SK-N-SH treated with all-trans-retinoic acid at 6 μM for 48 hours (cell line): ENCODE results near the gene TMEM190.

ENCODE experiments used
- ATAC-seq: fragments of 200-7000 bp; cut with Tn5 transposase; 3 replicates; pipeline ENCODE4 v1.9.1; 2020; ENCODE audit warnings: mild to moderate bottlenecking, moderate library complexity
- ARNTL ChIP-seq: fragments of 450-650 bp; formaldehyde crosslinking; IDR thresholded peaks from 2 replicates; pipeline ENCODE4 v1.5.0; 2020; ENCODE audit warnings: low read depth, mild to moderate bottlenecking, moderate library complexity, borderline replicate concordance
- BACH2 ChIP-seq: fragments of 250-450 bp; sonication (Bioruptor Pico); IDR thresholded peaks from 2 replicates; pipeline ENCODE4 v1.9.0; 2021; ENCODE audit warnings: mild to moderate bottlenecking, borderline replicate concordance
- CSDC2 ChIP-seq: fragments of 250-450 bp; sonication (Bioruptor Pico); IDR thresholded peaks from 2 replicates; pipeline ENCODE4 v1.5.0; 2020; ENCODE audit warnings: mild to moderate bottlenecking, moderate library complexity
- ESRRG ChIP-seq: fragments of 250-450 bp; sonication (Bioruptor Pico); IDR thresholded peaks from 2 replicates; pipeline ENCODE4 v1.6.1; 2021; ENCODE audit warnings: mild to moderate bottlenecking
- GLIS3 ChIP-seq: fragments of 250-450 bp; sonication (Bioruptor Pico); IDR thresholded peaks from 2 replicates; pipeline ENCODE4 v1.5.0; 2020; ENCODE audit warnings: mild to moderate bottlenecking, moderate library complexity
- OSR1 ChIP-seq: fragments of 250-450 bp; sonication (Bioruptor Pico); IDR thresholded peaks from 2 replicates; pipeline ENCODE4 v1.8.0; 2022; ENCODE audit warnings: moderate library complexity, mild to moderate bottlenecking, inconsistent platforms
- PPARA ChIP-seq: fragments of 250-450 bp; sonication (Bioruptor Pico); IDR thresholded peaks from 2 replicates; pipeline ENCODE4 v1.5.0; 2020; ENCODE audit warnings: mild to moderate bottlenecking, borderline replicate concordance
- RARB ChIP-seq: fragments of 250-450 bp; sonication (Bioruptor Pico); IDR thresholded peaks from 2 replicates; pipeline ENCODE4 v1.8.0; 2021; ENCODE audit warnings: mild to moderate bottlenecking, moderate library complexity
- SNAI2 ChIP-seq: fragments of 250-450 bp; sonication (Bioruptor Pico); IDR thresholded peaks from 2 replicates; pipeline ENCODE4 v1.5.0; 2020; ENCODE audit warnings: mild to moderate bottlenecking, moderate library complexity
- TOX ChIP-seq: fragments of 250-450 bp; sonication (Bioruptor Pico); IDR thresholded peaks from 2 replicates; pipeline ENCODE4 v1.8.0; 2021; ENCODE audit warnings: mild to moderate bottlenecking, moderate library complexity, borderline replicate concordance
- ZC3H10 ChIP-seq: fragments of 250-450 bp; sonication (Bioruptor Pico); IDR thresholded peaks from 2 replicates; pipeline ENCODE4 v1.5.1; 2021; ENCODE audit warnings: mild to moderate bottlenecking, moderate library complexity
- ZFP3 ChIP-seq: fragments of 250-450 bp; sonication (Bioruptor Pico); IDR thresholded peaks from 2 replicates; pipeline ENCODE4 v1.5.0; 2020; ENCODE audit warnings: mild to moderate bottlenecking, moderate library complexity
- ZFP30 ChIP-seq: fragments of 450-650 bp; formaldehyde crosslinking; IDR thresholded peaks from 2 replicates; pipeline ENCODE4 v1.5.0; 2022; ENCODE audit warnings: mild to moderate bottlenecking, moderate library complexity
- ZNF565 ChIP-seq: fragments of 450-650 bp; formaldehyde crosslinking; conservative IDR thresholded peaks from 2 replicates; pipeline ENCODE4 v1.5.0; 2020; ENCODE audit warnings: low read depth, mild to moderate bottlenecking, moderate library complexity
- ZNF70 ChIP-seq: fragments of 450-650 bp; formaldehyde crosslinking; IDR thresholded peaks from 2 replicates; pipeline ENCODE4 v1.5.0; 2020; ENCODE audit warnings: mild to moderate bottlenecking, moderate library complexity
- ZNF8 ChIP-seq: fragments of 450-650 bp; formaldehyde crosslinking; IDR thresholded peaks from 2 replicates; pipeline ENCODE4 v1.5.0; 2020; ENCODE audit warnings: mild to moderate bottlenecking, moderate library complexity
- TF ChIP-seq, protein P1 (sequence below): fragments of 250-450 bp; sonication (Bioruptor Pico); IDR thresholded peaks from 2 replicates; pipeline ENCODE4 v1.5.1; 2020; ENCODE audit warnings: low read depth, mild to moderate bottlenecking, moderate library complexity
- TF ChIP-seq, protein P2 (sequence below): fragments of 250-450 bp; sonication (Bioruptor Pico); IDR thresholded peaks from 2 replicates; pipeline ENCODE4 v1.8.0; 2020; ENCODE audit warnings: mild to moderate bottlenecking, moderate library complexity, borderline replicate concordance
- TF ChIP-seq, protein P3 (sequence below): fragments of 250-450 bp; sonication (Bioruptor Pico); IDR thresholded peaks from 2 replicates; pipeline ENCODE4 v1.5.1; 2021; ENCODE audit warnings: mild to moderate bottlenecking, moderate library complexity
- TF ChIP-seq, protein P4 (sequence below): fragments of 250-450 bp; sonication (Bioruptor Pico); IDR thresholded peaks from 2 replicates; pipeline ENCODE4 v1.5.0; 2020; ENCODE audit warnings: mild to moderate bottlenecking, moderate library complexity
- TF ChIP-seq, protein P5 (sequence below): fragments of 250-450 bp; sonication (Bioruptor Pico); IDR thresholded peaks from 2 replicates; pipeline ENCODE4 v1.8.0; 2021; ENCODE audit warnings: low read depth, mild to moderate bottlenecking, moderate library complexity, borderline replicate concordance

The TMEM190 gene

DNA sequence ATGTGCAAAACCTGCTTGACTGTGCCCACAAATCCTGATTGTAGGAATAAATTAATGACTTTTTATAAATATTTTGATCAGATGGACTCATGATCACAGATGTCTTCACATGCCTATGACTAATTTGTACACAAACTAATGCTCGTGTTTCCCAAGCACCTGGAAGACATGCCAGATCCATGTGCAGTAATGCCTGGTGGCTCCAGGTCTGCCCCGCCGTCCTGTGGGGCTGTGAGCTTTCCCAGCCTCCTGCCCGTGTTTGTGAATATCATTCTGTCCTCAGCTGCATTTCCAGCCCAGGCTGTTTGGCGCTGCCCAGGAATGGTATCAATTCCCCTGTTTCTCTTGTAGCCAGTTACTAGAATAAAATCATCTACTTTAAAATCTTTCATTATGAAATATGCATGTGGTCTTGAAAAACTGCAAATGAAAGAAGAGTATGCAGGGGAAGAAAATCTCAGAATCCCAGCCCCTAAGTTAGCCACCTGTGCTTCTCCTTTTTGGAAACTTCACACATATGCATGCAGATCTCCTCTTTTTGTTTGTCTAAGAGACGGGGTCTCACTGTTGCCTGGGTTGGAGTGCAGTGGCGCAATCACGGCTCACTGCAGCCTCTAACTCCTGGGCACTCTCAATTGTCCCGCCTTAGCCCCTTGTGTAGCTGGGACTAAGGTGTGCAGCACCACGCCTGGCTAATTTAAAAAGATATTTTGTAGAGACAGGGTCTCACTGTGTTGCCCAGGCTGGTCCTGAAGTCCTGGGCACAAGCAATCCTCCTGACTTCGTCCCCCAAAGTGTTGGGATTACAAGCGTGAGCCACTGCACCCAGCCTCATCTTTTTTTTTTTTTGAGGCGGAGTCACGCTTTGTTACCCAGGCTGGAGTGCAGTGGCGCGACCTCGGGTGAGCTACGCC, 15.3 kb downstream of the TMEM190 start:
- TF ChIP-seq, protein P1, sequence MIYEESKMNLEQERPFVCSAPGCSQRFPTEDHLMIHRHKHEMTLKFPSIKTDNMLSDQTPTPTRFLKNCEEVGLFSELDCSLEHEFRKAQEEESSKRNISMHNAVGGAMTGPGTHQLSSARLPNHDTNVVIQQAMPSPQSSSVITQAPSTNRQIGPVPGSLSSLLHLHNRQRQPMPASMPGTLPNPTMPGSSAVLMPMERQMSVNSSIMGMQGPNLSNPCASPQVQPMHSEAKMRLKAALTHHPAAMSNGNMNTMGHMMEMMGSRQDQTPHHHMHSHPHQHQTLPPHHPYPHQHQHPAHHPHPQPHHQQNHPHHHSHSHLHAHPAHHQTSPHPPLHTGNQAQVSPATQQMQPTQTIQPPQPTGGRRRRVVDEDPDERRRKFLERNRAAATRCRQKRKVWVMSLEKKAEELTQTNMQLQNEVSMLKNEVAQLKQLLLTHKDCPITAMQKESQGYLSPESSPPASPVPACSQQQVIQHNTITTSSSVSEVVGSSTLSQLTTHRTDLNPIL = no peak
- TF ChIP-seq ZFP30 (CRISPR knock-in tag) = no peak
- no peak for TF ChIP-seq ESRRG (CRISPR knock-in tag)
- TF ChIP-seq ZNF8 (CRISPR knock-in tag) = no peak
- TF ChIP-seq, protein P2, sequence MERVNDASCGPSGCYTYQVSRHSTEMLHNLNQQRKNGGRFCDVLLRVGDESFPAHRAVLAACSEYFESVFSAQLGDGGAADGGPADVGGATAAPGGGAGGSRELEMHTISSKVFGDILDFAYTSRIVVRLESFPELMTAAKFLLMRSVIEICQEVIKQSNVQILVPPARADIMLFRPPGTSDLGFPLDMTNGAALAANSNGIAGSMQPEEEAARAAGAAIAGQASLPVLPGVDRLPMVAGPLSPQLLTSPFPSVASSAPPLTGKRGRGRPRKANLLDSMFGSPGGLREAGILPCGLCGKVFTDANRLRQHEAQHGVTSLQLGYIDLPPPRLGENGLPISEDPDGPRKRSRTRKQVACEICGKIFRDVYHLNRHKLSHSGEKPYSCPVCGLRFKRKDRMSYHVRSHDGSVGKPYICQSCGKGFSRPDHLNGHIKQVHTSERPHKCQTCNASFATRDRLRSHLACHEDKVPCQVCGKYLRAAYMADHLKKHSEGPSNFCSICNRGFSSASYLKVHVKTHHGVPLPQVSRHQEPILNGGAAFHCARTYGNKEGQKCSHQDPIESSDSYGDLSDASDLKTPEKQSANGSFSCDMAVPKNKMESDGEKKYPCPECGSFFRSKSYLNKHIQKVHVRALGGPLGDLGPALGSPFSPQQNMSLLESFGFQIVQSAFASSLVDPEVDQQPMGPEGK (CRISPR knock-in tag) = no peak
- TF ChIP-seq PPARA (CRISPR knock-in tag) = no peak
- ATAC-seq = peak; percentile 1; the same call in 2 of the 3 replicates

DNA sequence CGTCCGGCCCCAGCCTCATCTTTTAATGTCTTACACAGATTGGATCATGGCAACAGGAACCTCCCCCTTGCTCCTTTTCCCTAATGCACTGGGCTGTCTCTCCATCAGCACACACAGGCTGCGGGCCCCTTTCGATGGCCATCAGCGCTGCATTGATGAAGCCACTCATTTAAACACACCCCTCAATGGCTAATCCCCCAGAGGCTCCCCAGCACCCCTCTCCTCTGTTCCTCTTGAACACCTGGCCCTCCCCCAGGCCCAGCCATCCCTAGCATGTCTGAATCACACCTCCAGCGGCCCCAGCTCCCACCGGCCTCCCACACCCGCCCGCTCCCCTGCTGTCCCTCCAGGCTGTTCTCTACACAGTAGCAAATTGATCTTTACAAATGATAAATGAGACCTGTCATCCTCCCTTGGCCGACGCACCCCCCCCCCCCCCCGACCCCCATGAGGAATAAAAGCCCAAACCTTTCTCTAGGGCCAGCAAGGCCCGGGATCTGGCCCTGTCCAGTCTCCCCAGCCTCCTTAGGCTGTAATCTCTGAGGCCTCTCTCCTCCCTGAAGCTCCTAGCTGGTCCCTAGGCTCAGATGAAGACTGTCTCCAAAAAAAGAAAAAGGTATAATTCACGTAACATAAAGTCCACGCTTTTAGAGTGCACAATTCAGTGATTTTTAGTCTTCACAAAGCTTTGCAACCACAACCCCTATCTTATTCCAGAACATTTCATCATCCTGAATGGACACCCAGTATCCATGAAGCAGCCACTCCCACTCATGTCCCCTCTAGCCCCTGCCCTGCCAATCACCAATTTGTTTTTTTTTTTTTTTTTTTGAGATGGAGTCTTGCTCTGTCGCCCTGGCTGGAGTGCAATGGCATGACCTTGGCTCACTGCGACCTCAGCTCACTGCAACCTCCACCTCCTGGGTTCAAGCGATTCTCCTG, 16.5 kb downstream of the TMEM190 start:
- TF ChIP-seq RARB (CRISPR knock-in tag) (no peak), TOX (CRISPR knock-in tag) (no peak), BACH2 (CRISPR knock-in tag) (no peak), ZFP3 (CRISPR knock-in tag) (no peak), OSR1 (CRISPR knock-in tag) (no peak), ARNTL (CRISPR knock-in tag) (no peak), PPARA (CRISPR knock-in tag) (no peak), SNAI2 (CRISPR knock-in tag) (no peak), ZFP30 (CRISPR knock-in tag) (no peak), ZC3H10 (CRISPR knock-in tag) (no peak), CSDC2 (CRISPR knock-in tag) (no peak), ZNF8 (CRISPR knock-in tag) (no peak), ESRRG (CRISPR knock-in tag) (no peak), GLIS3 (CRISPR knock-in tag) (no peak), ZNF565 (CRISPR knock-in tag) (no peak), ZNF70 (CRISPR knock-in tag) (no peak)
- TF ChIP-seq, protein P3, sequence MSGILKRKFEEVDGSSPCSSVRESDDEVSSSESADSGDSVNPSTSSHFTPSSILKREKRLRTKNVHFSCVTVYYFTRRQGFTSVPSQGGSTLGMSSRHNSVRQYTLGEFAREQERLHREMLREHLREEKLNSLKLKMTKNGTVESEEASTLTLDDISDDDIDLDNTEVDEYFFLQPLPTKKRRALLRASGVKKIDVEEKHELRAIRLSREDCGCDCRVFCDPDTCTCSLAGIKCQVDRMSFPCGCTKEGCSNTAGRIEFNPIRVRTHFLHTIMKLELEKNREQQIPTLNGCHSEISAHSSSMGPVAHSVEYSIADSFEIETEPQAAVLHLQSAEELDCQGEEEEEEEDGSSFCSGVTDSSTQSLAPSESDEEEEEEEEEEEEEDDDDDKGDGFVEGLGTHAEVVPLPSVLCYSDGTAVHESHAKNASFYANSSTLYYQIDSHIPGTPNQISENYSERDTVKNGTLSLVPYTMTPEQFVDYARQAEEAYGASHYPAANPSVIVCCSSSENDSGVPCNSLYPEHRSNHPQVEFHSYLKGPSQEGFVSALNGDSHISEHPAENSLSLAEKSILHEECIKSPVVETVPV (CRISPR knock-in tag) = no peak
- TF ChIP-seq, protein P4, sequence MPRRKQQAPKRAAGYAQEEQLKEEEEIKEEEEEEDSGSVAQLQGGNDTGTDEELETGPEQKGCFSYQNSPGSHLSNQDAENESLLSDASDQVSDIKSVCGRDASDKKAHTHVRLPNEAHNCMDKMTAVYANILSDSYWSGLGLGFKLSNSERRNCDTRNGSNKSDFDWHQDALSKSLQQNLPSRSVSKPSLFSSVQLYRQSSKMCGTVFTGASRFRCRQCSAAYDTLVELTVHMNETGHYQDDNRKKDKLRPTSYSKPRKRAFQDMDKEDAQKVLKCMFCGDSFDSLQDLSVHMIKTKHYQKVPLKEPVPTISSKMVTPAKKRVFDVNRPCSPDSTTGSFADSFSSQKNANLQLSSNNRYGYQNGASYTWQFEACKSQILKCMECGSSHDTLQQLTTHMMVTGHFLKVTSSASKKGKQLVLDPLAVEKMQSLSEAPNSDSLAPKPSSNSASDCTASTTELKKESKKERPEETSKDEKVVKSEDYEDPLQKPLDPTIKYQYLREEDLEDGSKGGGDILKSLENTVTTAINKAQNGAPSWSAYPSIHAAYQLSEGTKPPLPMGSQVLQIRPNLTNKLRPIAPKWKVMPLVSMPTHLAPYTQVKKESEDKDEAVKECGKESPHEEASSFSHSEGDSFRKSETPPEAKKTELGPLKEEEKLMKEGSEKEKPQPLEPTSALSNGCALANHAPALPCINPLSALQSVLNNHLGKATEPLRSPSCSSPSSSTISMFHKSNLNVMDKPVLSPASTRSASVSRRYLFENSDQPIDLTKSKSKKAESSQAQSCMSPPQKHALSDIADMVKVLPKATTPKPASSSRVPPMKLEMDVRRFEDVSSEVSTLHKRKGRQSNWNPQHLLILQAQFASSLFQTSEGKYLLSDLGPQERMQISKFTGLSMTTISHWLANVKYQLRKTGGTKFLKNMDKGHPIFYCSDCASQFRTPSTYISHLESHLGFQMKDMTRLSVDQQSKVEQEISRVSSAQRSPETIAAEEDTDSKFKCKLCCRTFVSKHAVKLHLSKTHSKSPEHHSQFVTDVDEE (CRISPR knock-in tag) = no peak
- TF ChIP-seq, protein P5, sequence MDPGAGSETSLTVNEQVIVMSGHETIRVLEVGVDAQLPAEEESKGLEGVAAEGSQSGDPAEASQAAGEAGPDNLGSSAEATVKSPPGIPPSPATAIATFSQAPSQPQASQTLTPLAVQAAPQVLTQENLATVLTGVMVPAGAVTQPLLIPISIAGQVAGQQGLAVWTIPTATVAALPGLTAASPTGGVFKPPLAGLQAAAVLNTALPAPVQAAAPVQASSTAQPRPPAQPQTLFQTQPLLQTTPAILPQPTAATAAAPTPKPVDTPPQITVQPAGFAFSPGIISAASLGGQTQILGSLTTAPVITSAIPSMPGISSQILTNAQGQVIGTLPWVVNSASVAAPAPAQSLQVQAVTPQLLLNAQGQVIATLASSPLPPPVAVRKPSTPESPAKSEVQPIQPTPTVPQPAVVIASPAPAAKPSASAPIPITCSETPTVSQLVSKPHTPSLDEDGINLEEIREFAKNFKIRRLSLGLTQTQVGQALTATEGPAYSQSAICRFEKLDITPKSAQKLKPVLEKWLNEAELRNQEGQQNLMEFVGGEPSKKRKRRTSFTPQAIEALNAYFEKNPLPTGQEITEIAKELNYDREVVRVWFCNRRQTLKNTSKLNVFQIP = no peak
- TF ChIP-seq, protein P2 (CRISPR knock-in tag) = no peak
- ATAC-seq = peak; percentile 4; the same call in 2 of the 3 replicates
